B cell (primary cell): Measurements from ENCODE around the gene EDAR.

ENCODE experiments used
- EZH2 ChIP-seq: IDR thresholded peaks from 2 replicates; pipeline ENCODE4 v1.6.1; 2012; ENCODE audit warnings: borderline replicate concordance, low read depth, mild to moderate bottlenecking, moderate library complexity, low read length; ENCODE audit not compliant: insufficient read depth, poor library complexity, severe bottlenecking
- TF ChIP-seq, protein P1 (sequence below): fragments of 200-600 bp; IDR thresholded peaks from one replicate; pipeline ENCODE4 v1.8.0; 2022; ENCODE audit warnings: antibody characterized with exemption, mild to moderate bottlenecking

DNA sequence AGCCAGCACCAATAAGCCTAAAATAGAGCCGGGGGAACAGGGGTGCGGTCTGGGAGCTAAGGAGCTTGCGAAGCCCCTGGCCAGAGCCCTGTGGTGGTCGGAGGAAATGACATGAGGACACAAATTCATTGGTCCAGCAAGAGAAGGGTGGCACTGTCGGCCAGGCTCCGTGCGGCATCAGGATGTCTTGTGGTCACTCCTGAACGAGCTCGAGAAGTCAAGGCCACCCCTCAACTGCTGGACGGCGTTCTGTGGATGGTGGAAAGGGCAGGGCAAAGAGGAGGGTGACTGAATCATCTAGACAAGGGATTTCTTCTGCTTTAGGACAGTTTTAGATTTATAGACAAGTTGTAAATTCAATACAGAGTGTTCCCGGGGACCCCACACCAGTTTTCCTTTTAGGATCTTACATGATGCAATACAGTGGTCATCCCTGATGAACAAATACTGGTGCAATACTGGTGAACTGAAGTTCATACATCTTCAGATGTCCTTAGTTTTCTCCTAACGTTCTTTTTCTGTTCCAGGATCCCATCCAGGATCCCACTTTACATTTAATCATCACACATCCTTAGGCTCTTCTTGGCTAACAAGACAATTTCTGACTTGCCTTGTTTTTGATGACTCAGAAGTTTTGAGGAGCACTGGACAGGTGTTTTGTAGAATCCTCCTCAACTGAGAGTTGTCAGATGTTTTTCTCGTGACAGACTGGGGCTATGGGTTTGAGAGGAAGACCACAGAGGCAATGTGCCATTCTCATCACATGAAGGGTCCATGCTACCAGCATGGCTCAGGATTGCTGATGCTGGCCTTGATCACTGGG, 13.2 kb downstream of the EDAR start:
- TF ChIP-seq, protein P1, sequence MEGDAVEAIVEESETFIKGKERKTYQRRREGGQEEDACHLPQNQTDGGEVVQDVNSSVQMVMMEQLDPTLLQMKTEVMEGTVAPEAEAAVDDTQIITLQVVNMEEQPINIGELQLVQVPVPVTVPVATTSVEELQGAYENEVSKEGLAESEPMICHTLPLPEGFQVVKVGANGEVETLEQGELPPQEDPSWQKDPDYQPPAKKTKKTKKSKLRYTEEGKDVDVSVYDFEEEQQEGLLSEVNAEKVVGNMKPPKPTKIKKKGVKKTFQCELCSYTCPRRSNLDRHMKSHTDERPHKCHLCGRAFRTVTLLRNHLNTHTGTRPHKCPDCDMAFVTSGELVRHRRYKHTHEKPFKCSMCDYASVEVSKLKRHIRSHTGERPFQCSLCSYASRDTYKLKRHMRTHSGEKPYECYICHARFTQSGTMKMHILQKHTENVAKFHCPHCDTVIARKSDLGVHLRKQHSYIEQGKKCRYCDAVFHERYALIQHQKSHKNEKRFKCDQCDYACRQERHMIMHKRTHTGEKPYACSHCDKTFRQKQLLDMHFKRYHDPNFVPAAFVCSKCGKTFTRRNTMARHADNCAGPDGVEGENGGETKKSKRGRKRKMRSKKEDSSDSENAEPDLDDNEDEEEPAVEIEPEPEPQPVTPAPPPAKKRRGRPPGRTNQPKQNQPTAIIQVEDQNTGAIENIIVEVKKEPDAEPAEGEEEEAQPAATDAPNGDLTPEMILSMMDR, result no peak
- no peak for TF ChIP-seq EZH2
